GM19438 (cell line): ENCODE measurements around the gene STRA8.

Experiments
- ATAC-seq: cut with Tn5 transposase; IDR thresholded peaks from one replicate; pipeline ENCODE4 v1.9.1; 2021; ENCODE audit warnings: low read depth; ENCODE audit not compliant: unreplicated experiment

The STRA8 gene

GRCh38 chr7:135300913-135301765, 67.5 kb downstream of the STRA8 start:
- no peak for ATAC-seq
